GM21529 (cell line): ENCODE measurements around the gene TNS4.

ENCODE experiments used
- ATAC-seq: cut with Tn5 transposase; IDR thresholded peaks from one replicate; pipeline ENCODE4 v1.9.1; 2021; ENCODE audit not compliant: unreplicated experiment

Gene TNS4

DNA sequence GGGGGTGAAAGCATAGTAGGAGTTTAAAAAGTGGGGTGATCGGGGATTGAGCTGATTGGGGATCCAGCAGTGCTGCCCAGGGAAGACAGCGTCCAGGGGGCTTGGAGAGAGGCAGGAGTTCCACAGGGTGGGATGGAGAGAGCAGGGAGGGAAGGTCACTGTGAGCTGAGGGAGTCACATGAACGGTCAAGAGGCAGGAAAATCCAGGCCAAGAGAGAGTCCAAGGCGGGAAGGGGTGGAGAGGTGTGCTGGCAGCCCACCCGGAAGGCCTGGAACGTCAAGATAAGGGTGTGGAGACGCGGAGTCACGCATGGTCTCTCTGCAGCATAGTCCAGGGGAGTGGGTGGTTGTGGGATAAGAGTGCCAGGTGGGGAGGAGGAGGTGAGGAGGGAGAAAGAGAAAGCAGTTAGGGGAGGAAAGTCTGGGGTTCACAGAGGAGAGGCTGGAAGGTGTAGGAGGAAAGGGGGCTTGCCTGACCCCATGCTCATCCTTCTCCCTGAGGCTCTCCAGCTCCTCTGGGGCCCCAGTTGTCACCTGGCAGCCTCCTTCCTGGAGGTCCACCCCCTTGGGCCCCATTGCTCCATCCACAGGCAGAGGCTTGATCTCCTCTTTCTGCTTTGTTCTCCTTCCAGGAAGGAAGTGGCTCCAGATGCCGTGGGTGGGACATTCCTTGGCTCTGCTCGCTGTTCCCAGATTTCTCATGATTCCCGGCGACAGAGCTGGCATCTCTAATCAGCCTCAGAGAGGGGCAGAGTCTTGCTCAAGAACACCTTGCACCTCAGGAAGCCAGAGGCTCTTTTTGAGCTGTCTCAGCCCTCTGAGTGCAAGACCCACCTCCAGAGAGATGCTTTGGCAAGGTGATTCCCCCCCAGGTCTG, 35.1 kb upstream of the TNS4 start:
- ATAC-seq, result no peak

DNA sequence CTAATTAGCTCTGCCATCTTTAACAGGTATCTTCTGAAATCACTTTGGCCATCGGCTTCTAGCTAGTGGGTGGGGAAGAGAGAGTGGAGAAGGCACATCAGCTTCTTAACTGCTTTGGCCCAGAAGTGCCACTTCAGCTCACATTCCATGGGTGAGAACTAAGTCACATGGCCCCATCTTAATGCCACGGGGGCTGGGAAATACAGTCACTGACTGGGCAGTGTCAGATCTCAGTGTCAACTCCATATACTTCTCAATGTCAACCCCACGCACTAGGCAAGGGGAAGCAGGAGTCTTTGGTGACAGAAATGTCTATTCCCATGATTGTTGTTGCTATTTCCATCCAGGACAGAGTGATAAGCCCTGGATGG, 34.5 kb upstream of the TNS4 start:
- no peak for ATAC-seq

DNA sequence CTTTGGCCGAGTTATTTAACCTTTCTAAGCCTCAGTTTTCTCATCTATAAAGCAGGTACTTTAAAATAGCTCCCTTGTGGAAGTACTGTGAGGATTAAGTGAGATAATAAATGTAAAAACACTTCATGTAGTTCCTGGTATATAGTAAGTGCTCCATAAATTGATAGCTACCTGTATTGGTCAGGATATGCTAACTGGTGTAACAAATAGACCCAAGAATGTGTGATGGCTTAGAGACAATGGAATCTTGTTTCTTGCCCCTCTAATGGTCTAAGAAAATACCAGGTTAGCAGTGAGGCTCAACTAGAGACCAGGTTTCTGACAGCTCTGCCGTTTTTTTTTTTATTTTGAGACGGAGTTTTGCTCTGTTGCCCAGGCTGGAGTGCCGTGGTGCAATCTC, 34.0 kb upstream of the TNS4 start:
- no peak for ATAC-seq

DNA sequence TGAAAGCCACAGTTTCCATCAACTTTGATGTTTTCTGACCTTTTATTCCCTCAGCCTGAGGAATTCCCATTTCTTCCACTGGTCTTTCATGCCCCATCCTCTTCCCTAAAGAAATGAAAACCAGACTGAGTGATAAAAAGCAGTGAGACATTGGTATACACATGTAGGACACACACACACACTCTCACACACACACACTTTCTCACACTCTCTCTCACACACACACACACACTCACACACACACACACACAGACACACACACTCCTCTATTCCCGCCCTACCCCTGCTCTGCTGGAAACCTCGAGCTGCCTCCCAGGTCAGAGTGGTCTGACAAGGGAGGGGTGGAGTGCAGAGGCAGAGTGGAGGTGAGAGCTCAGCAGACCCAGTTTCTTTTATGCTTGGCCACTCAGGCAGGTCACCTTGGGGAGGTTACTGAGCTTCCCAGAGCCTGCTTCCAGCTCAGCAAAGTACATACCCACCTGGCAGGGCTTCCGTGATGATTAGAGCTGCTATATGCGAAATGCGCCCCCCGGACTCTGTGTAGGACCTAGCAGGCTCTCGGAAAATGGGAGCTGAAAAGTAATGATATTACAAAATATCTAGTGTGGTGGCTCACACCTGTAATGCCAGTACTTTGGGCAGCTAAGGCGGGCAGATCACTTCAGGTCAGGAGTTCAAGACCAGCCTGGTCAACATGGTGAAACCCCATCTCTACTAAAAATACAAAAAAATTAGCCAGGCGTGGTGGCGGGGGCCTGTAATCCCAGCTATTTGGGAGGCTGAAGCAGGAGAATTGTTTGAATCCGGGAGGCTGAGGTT, 33.2 kb upstream of the TNS4 start:
- no peak for ATAC-seq

DNA sequence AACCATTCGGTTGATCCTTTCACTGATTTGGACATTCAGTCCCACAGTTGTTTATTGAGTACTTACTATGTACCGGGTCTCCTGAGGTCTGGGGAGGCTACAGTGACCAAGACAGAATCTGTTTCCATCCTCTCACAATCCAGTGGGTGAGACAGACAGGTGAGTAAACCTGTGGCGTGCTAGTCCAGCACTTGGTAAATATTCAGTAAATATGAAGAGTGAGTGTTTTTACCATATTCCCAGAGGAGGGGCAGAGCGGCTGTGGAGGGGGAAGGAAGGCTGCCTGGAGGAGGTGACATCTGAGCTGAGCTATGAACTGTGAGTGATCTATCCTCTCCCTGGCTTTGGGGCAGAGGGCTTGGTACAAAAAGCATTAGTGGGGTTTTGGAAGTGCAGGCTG, 32.5 kb upstream of the TNS4 start:
- ATAC-seq, result no peak

DNA sequence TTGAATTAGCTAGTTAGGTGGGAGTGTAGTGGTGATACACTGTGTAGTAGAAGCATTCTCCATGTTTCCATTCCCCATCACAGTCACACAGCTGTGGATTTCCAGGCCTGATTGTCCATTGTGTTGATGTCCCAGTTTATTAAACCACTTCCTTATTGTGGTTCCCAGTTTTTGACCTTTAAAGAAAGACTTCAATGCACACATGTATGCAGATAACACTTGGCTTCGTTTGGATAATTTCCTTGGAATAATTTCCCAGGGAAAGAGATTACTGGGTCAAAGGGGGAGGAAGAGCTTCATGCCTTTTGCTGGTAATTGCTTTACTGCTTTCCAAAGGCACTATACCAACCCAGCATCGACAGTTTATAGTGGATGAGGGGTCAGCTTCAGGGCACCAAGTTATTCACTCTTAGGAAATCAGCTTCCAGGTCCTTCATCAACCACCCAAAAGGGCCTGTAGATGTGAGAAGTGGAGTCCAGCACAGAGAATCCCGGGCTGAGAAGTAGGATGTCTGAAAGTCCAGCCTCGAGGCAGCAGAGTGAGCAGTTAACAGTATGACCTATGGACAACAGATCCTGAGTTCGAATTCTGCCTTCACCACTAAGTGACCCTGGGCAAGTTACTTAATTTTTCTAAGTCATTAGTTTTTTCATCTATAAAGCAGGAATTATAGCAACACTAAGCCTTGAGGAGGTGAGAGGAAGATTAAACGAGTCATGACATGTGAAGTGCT, 31.3 kb upstream of the TNS4 start:
- no peak for ATAC-seq

DNA sequence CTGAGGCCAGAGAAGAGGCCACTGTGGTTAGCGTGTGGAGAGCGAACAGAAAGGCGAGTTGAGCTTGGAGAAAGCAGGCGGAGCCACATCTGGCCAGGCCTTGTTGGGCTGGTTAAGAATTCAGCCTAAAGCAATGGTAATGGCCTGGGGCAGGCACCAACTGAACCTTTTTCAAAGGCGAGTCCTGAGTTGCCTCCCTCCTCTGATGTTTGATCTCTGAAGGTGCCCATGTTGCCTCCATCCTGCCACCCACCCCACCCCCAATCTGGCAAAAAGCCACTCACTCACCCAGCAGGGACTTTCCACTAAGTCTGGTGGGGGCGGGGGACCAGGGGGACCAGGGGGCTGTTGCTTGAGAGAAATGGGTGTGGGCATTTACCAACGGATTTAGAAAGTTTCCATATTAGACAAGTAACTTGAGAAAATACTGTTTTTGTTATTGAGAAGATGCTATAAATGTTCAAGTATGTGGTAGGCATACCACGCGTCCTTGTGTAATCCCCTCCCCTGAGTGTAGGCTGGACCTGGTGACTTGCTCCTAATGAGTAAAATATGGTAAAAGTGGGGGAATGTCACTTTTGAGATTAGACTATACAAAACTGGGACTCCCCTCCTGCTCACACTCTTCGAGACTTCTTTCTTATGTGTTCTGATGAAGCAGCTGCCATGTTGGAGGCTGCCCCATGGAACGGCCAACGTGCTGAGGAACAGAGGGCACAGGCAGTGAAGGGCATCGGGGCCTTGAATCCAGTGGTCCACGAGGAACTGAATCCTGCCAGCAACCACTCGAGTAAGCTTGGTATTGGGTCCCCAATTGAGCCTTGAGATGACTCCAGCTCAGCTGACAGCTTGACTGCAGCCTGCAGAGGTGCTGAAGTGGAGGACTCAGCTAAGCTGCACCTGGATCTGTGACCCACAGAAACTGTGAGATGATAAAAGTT, 29.9 kb upstream of the TNS4 start:
- ATAC-seq, result no peak

DNA sequence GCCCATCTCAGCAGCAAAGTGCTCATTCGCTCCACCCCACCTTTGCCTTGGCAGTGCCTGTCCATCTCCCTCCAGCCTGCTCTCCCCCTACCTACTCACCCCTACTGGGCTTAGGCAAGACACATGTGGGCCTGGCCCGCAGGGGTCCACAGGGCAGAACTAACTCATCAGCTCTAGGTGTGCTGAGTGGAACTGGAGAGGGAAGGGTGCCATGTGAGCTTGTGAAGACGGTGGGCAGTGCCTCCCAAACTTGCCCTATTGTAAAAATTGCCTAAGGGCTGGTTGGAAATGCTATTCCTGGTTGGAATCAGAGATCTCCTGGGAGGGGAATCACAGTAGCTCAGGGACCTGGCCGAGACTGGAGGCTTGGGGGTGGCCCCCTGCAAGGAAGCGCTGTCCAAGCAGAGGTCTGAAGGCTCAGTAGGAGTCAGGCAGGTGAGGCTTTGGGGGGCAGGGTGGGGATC, 29.1 kb upstream of the TNS4 start:
- ATAC-seq, result no peak

DNA sequence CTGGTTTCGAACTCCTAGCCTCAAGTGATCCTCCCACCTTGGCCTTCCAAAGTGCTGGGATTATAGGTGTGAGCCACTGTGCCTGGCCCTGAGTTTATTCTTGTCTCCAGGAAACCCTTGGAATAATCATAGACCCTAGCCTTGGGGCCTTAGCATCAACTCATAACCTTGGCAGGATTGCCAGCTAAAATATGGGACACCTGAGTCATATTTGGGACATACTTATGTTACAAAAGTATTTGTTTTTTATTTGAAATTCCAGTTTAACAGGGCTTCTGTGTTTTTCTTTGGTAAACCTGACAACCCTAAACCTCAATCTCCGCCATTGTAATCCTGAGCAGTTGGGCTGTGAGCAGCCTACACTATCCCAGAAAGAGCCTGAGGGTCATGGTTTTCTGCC, 28.6 kb upstream of the TNS4 start:
- ATAC-seq, result no peak

DNA sequence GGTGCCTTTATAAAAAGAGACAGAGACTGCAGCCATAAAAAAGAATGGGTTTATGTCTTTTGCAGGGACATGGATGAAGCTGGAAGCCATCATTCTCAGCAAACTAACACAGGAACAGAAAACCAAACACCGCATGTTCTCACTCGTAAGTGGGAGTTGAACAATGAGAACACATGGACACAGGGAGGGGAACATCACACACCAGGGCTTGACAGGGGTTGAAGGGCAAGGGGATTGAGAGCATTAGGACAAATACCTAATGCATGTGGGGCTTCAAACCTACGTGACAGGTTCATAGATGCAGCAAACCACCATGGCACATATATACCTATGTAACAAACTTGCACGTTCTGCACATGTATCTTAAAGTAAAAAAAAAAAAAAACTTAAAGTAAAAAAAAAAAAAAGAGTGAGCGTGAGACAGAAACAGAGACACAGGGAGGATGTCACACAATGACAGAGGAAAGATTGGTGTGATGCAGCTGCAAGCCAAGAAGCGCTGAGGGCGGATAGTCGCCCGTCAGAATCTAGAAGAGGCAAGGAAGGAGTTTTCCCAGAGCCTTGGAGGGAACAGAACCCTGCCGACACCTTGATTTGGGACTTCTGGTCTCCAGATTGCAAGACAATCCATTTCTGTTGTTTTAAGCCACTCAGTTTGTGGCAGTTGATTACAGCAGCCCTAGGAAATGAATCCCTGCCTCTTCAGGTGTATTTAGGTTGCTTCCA, 27.4 kb upstream of the TNS4 start:
- no peak for ATAC-seq

DNA sequence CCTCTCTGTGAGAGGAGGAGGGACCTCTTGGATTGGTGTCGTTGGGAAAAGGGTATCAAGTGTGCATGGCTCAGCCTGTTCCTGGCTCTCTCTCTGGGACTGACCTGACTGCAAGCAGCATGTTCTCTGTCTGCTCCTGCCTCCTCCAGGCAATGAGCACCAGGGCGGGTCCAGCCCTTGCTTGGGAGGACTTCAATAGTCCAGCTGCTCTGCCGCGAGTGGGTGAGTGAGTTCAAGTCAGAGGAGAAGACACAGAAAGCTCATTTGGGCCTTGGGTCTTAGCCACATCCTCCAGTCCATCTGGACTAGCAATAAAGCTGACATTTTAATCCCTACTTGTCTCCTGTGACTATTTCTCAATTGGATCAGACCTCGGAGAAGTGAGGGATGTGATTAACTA, 25.2 kb upstream of the TNS4 start:
- ATAC-seq, result no peak

DNA sequence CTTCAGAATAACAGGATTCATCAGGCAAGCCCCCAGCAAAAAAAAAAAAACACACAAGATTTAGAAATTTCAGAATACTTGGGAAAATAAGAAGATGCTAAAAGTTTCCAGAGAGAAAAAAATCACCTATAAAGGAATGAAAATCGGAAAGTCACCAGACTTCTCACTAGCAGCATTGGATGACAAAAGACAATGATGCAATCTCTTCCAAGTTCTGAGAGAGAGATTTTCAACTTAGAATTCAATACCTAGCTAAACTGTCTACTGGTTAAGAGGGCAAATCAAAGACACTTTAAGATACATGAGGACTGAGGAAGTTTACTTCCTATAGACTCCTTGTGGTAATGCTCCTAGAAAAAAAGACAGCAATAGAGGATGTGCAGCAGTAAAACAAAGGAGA, 23.9 kb upstream of the TNS4 start:
- ATAC-seq, result no peak

DNA sequence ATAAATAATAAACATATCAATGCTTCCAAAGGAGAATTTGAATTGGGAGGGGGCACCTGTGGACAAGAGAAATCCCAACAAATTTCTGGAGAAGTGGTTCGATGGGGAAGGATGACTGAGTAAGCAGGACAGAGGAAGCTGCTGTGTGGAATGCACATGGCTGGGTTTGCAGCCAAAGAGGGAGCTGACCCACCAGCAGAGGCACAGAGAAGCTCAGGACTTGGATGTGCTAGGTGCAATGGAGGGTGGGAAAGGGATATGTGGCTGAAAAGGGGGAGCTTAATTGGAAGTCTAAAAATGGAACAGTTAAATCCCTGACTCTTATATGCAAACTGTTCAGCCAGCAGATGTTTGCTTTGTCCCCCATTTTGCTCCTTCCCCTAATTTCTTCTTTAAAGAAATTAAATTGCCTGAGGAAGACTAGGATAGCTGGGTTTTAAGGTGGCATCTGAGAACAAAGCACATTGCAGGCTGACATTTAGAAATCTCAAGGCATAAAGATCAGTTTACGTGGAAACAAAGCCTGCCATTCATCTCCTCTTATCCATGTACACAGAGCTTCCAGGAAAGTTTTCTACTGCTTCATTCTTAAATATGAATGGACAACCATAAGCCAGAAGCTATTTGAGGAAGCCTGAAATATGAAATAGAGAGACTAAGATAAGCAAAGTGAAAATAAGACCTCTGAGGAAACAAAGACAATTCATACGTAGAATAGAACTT, 23.0 kb upstream of the TNS4 start:
- ATAC-seq, result no peak

DNA sequence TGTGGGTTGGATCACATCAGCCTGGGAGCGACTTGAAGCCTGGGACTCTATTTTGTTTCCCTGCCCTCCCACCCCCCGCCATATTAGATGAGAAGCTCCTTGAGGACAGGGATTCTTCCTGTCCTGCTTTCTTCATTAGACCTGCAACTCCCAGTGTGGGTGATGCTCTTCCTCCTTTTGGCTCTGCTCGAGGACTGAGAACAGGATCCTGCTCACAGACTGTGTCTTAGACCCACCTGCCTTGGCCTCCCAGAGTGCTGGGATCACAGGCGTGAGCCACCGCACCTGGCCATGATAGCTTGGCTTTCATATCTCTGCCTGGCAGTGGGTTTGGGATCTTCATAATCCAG, 21.5 kb upstream of the TNS4 start:
- no peak for ATAC-seq

DNA sequence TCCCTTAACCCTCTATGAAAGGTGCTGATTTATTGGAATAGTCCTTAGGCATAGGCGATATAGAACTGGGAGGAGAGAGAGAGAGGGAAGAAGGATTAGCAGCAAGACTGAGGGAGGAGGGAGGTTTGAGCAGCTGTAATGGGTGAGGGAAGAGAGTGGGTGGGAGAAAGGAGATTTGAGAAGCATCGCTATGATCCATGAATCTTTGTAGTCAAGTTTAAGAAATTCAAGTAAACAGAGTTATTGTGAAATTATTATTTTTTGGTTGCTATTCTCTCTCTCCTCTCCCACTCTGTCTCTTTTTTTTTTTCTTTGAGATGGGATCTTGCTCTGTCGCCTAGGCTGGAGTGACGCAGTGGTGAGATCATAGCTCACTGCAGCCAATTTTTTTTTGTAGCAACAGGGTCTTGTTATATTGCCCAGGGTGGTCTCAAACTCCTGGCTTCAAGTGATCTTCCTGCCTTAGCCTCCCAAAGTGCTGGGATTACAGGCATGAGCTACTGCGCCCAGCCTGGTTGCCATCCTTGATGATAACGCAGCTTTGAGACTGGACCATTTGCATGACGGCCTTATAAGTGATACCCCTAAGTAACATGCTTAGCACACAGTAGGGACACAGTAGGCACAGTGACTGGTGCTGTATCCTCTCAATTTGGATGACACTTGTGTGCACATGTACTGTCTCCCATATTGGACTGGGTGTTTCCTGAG, 21.0 kb upstream of the TNS4 start:
- no peak for ATAC-seq

DNA sequence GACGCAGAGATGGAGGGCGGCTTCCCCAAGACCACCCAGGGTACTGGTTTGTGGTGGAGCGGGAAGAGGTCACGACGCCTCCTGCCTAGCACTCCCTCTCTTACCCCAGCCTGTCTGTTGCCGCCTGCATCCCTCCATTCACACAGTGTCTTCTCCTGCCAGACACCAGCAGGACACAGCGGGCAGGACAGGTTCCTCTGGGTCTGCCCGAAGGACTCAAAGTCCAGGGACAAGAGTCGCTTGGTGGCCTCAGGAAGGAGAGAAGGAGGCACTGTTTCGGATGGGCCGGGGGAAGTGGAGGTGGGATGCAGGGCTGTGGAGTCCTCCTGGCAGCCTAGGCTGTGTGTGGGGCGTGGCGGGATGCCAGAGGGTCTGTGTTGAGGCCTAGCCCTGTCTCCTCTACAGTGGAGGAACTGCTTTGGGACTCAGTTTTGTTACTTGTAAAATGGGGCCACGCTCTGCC, 19.6 kb upstream of the TNS4 start:
- ATAC-seq, result no peak

DNA sequence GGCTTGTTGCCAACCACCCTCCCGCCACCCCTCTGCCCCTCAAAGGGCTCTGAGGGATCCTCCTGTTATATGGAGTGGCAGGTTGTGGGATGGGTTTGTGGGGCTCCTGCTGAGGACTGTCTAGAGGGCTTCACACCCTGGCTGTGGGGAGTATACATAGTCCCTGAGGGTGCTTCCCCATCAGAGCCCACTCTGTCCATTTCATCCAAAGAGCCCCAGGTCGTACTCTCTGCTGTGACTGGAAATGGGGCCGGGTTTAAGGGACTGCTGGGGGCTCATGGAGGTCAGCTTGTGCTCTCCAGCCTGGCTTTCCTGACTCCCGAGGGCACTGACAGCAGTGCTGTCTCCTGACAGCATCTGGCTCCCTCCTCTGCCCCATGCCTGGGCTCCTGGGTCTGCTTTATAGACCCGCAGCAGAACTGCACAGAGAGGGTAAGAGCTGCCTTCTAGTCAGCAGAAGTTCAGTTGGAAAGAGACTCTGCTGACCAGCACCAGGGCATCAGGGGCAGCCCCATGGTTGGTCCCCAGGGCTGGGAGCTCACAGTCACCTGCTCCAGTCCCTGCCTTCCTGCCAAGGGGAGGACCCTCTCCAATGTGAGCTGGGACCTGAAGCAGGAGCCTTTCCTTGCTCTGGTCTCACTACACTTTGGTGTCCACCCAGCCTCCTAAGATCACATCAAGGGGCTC, 17.8 kb upstream of the TNS4 start:
- ATAC-seq, result no peak
